Pancreas (tissue), 10 donors: ENCODE measurements around the gene KLRB1. TPM values are rescaled to one million over a fixed set of nuclear protein-coding genes. Genes with fewer than 3 reads are reported as not detected.
"Not testable (repeated sequence)": the region's sequence is repeated elsewhere in the genome, so short reads cannot be mapped to it uniquely, and the experiment has no call there.

ENCODE experiments used
- ATAC-seq, 4 donors: fragments of 200-7000 bp; cut with Tn5 transposase; one replicate each; pipeline versions ENCODE4 v1.8.0 to v1.9.1; 2020; ENCODE audit warnings: mild to moderate bottlenecking in 4 of 4, moderate library complexity in 4 of 4
- DNase-seq, 6 donors: peaks; one replicate each; pipeline ENCODE4 v3.0.0-alpha.2; 2020
- FAIRE-seq: peaks from 2 replicates; lab custom pipeline; 2012; peaks lifted over from hg19 to GRCh38; lab: Jason Lieb, UNC
- H3K27ac ChIP-seq, 4 donors: fragments of 200-600 bp; sonication (generic); 1 replicate in 3 of 4; 2 replicates in 1 of 4; pipeline versions ENCODE4 v1.5.0 to v1.8.0; 2020
- H3K27me3 ChIP-seq, 4 donors: fragments of 200-600 bp; one replicate each; pipeline ENCODE4 v1.8.0; 2021
- H3K36me3 ChIP-seq, 3 donors: fragments of 200-600 bp; sonication (generic) in 1 of 3; one replicate each; pipeline versions ENCODE4 v1.5.0 to v1.8.0; 2020 to 2021
- H3K4me1 ChIP-seq, 3 donors: fragments of 200-600 bp; one replicate each; pipeline ENCODE4 v1.8.0; 2021
- H3K4me3 ChIP-seq, 4 donors: fragments of 200-600 bp; sonication (generic) in 2 of 4; one replicate each; pipeline versions ENCODE4 v1.5.0 to v1.8.0; 2020 to 2021
- H3K9me3 ChIP-seq, 4 donors: fragments of 200-600 bp; one replicate each; pipeline ENCODE4 v1.8.0; 2021
- CTCF ChIP-seq, 4 donors: fragments of 200-600 bp; sonication (generic) in 3 of 4; IDR thresholded peaks; one replicate each; pipeline versions ENCODE4 v1.5.0 to v1.8.0; 2021; ENCODE audit warnings: antibody characterized with exemption in 4 of 4
- WGBS, 2 donors: extraction: QIAGEN DNeasy Blood & Tissue Kit; methylation state at CpG; one replicate each; pipeline ENCODE4 v1.1.7; 2013; 5-methylcytosine and 5-hydroxymethylcytosine counted together
- intact Hi-C, 3 donors: fragments of 100-400 bp; cut with DNase I; formaldehyde crosslinking; loops; one replicate each; pipeline versions ENCODE4 v1.11.1 to v1.14.2; 2022
- polyA plus RNA-seq, 2 donors: library from polyadenylated mRNA; stranded (reverse); fragments of 200-250 nt; gene quantifications; one replicate each; pipeline ENCODE4 v1.2.3, GENCODE V29; 2013
- total RNA-seq, 6 donors: library from RNA; stranded (reverse); fragmentation: NEBNext Ultra II Directional in 4 of 6; extraction: Animal tissue kit (Norgen Biotek cat#: 25700) in 4 of 6; gene quantifications; one replicate each; pipeline versions ENCODE4 v1.2.1 to v1.2.4, GENCODE V29; 2021 to 2023
- donor health status: healthy with polysubstance abuse.
- donor health status: DM: no; HTN: no; CAD: no; lungs with moderate emphysema.
- donor health status: DM: no; HTN: no; CAD: no.
- donor health status: control.
- donor health status: control.
- donor health status: Bipolar disorder and iron deficiency.
- donor health status: DM: yes; HTN: yes; CAD: no.
- donor health status: DM: no; HTN: no; CAD: no.
- donor health status: DM: no; HTN: no; CAD: no.
- donor health status: DM: yes; HTN: yes; CAD: no.

KLRB1 gene
- total and polyA plus RNA-seq, 8 donors = 0.12 to 1.00 (median 0.16) TPM; not detected in 1

- WGBS, 2 donors = 94 to 99% methylated on average over 3 of the region's 3 CpGs
- no peak for TF ChIP-seq CTCF (IDR thresholded peaks at IDR 0.05)
- ATAC-seq = no peak
Observed at GRCh38 chr12:9625019-9625418, 17.3 kb upstream of the KLRB1 start.

GRCh38 chr12:9619411-9620179 is 11.9 kb upstream of the KLRB1 start:
- Histone ChIP-seq H3K36me3 (no peaks in the 10 kb centered on the region), H3K4me1 (no peaks in the 10 kb centered on the region), H3K27ac (no peak overlapping the region), H3K27me3 (no peaks in the 10 kb centered on the region), H3K4me3 (no peak overlapping the region), H3K9me3 (no peaks in the 10 kb centered on the region)
- no peak for DNase-seq
- intact Hi-C loops = no loop called here
- no peak for TF ChIP-seq CTCF (IDR thresholded peaks at IDR 0.05)
- FAIRE-seq = no peak
- 91 to 93% methylated on average over 6 of the region's 6 CpGs for WGBS, 2 donors
- ATAC-seq = no peak

More at GRCh38 chr12:9625019-9625418, 17.3 kb upstream of the KLRB1 start:
- FAIRE-seq = no peak
- H3K4me3 ChIP-seq = no peak overlapping the region
- intact Hi-C loops = no loop called here
- no peak overlapping the region for H3K27ac ChIP-seq
- no peaks in the 10 kb centered on the region for H3K9me3 ChIP-seq
- no peaks in the 10 kb centered on the region for H3K36me3 ChIP-seq
- H3K4me1 ChIP-seq = no peaks in the 10 kb centered on the region
- no peaks in the 10 kb centered on the region for H3K27me3 ChIP-seq
- DNase-seq = no peak

GRCh38 chr12:9618906-9619305 is 11.2 kb upstream of the KLRB1 start:
- not testable (repeated sequence) for FAIRE-seq

GRCh38 chr12:9617124-9617523 is 9.4 kb upstream of the KLRB1 start:
- no peaks in the 10 kb centered on the region for H3K4me1 ChIP-seq
- ATAC-seq = no peak
- TF ChIP-seq CTCF (IDR thresholded peaks at IDR 0.05) = no peak

More at GRCh38 chr12:9618906-9619305, 11.2 kb upstream of the KLRB1 start:
- WGBS, 2 donors = 92 to 95% methylated on average over 1 of the region's 1 CpG
- ATAC-seq, H3K4me1 ChIP-seq, H3K27me3 ChIP-seq, H3K9me3 ChIP-seq, intact Hi-C loops, H3K4me3 ChIP-seq, DNase-seq, H3K36me3 ChIP-seq, H3K27ac ChIP-seq: not testable (repeated sequence)

GRCh38 chr12:9615420-9616136 is 7.9 kb upstream of the KLRB1 start:
- intact Hi-C loops = no loop called here
- no peak overlapping the region for H3K4me3 ChIP-seq
- ATAC-seq (peak in 1 of 4 donors; percentile 32), FAIRE-seq (no peak), DNase-seq (no peak)
- no peaks in the 10 kb centered on the region for H3K4me1 ChIP-seq
- no peak overlapping the region for H3K27ac ChIP-seq
- no peaks in the 10 kb centered on the region for H3K9me3 ChIP-seq
- 52 to 60% methylated on average over 5 of the region's 5 CpGs for WGBS, 2 donors
- H3K36me3 ChIP-seq = no peaks in the 10 kb centered on the region
- H3K27me3 ChIP-seq = no peaks in the 10 kb centered on the region
- no peak for TF ChIP-seq CTCF (IDR thresholded peaks at IDR 0.05)

More at GRCh38 chr12:9617124-9617523, 9.4 kb upstream of the KLRB1 start:
- intact Hi-C loops = no loop called here
- Histone ChIP-seq H3K4me3 (no peak overlapping the region), H3K27me3 (no peaks in the 10 kb centered on the region), H3K9me3 (no peaks in the 10 kb centered on the region), H3K27ac (no peak overlapping the region), H3K36me3 (no peaks in the 10 kb centered on the region)
- no peak for DNase-seq
- no peak for FAIRE-seq
- WGBS, 2 donors = 91% methylated on average over 6 of the region's 6 CpGs

- H3K4me3 ChIP-seq, H3K9me3 ChIP-seq, FAIRE-seq, H3K27me3 ChIP-seq, H3K4me1 ChIP-seq, H3K27ac ChIP-seq, H3K36me3 ChIP-seq, DNase-seq, ATAC-seq, intact Hi-C loops: not testable (repeated sequence)
- WGBS, 2 donors = 95 to 98% methylated on average over 5 of the region's 5 CpGs
Observed at GRCh38 chr12:9610606-9611005, 2.9 kb upstream of the KLRB1 start.
